Right cardiac atrium (tissue), 5 donors: ENCODE data around the gene WSCD1. TPM values are rescaled to one million over a fixed set of nuclear protein-coding genes. Genes with fewer than 3 reads are reported as not detected.

Source experiments
- ATAC-seq, 2 donors: fragments of 200-7000 bp; cut with Tn5 transposase; one replicate each; pipeline versions ENCODE4 v1.8.0 to v1.9.1; 2020; ENCODE audit warnings: moderate library complexity in 2 of 2, mild to moderate bottlenecking in 1 of 2
- DNase-seq, 3 donors: peaks; one replicate each; pipeline ENCODE4 v3.0.0-alpha.2; 2020
- H3K27ac ChIP-seq: one replicate; pipeline ENCODE4 v1.5.1; 2013; ENCODE audit warnings: mild to moderate bottlenecking, low read length, control low read depth, moderate library complexity
- H3K27me3 ChIP-seq: one replicate; pipeline ENCODE4 v1.6.1; 2013; ENCODE audit not compliant: control insufficient read depth, insufficient read depth
- H3K4me1 ChIP-seq: one replicate; pipeline ENCODE4 v1.6.1; 2013; ENCODE audit warnings: low read length; ENCODE audit not compliant: control insufficient read depth, insufficient read depth
- H3K4me3 ChIP-seq: one replicate; pipeline ENCODE4 v1.5.1; 2013; ENCODE audit warnings: low read length, control low read depth
- H3K9me3 ChIP-seq: one replicate; pipeline ENCODE4 v1.6.1; 2013; ENCODE audit warnings: low read length; ENCODE audit not compliant: control insufficient read depth
- WGBS: extraction: QIAGEN DNeasy Blood & Tissue Kit; methylation state at CpG from one replicate; pipeline ENCODE4 v1.1.7; 2013; 5-methylcytosine and 5-hydroxymethylcytosine counted together
- intact Hi-C, 4 donors: fragments of 100-400 bp; cut with DNase I; formaldehyde crosslinking; loops; one replicate each; pipeline versions ENCODE4 v1.11.0 to v1.14.0; 2022 to 2023
- polyA plus RNA-seq: library from polyadenylated mRNA; stranded (reverse); fragments of 200-250 nt; gene quantifications from one replicate; pipeline ENCODE4 v1.2.3, GENCODE V29; 2013
- total RNA-seq, 4 donors: library from RNA; stranded (reverse); fragmentation: NEBNext Ultra II Directional; extraction: Animal tissue kit (Norgen Biotek cat#: 25700); gene quantifications; one replicate each; pipeline ENCODE4 v1.2.1, GENCODE V29; 2021
- donor health status: healthy with polysubstance abuse.
- donor health status: DM: no; HTN: yes; CAD: no.
- donor health status: DM: no; HTN: no; CAD: no.
- donor health status: DM: no; HTN: yes; CAD: no; lungs with severe emphysema.
- donor health status: DM: yes; HTN: yes; CAD: no.

The WSCD1 gene
- total and polyA plus RNA-seq, 5 donors = 2.6 to 9.2 (median 6.4) TPM

DNA sequence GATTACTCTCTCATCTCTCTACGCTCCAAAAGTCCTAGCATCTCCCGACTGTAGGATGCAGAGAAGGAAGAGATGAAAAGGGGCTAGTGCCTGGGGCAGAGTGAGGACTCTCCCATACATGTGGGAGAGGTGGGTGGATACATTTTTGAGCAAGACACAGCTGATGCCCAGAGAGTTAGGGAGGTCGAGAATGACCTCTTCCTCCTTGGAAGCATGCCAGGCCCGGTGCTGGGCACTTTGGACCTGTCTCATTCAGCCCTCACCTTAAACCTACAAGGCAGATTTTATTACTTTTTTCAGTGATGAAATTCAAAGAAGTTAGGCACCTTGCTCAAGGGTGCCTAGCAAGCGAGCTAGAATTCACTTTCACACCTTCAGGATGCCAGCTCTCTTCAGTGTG is 38.2 kb downstream of the WSCD1 start:
- no peaks in the 10 kb centered on the region for H3K9me3 ChIP-seq
- H3K4me3 ChIP-seq = no peak overlapping the region
- no peaks in the 10 kb centered on the region for H3K4me1 ChIP-seq
- H3K27me3 ChIP-seq = no peaks in the 10 kb centered on the region
- 80% methylated on average over 5 of the region's 5 CpGs for WGBS
- ATAC-seq (no peak), DNase-seq (no peak)
- H3K27ac ChIP-seq = no peak overlapping the region
- intact Hi-C loops = no loop called here

DNA sequence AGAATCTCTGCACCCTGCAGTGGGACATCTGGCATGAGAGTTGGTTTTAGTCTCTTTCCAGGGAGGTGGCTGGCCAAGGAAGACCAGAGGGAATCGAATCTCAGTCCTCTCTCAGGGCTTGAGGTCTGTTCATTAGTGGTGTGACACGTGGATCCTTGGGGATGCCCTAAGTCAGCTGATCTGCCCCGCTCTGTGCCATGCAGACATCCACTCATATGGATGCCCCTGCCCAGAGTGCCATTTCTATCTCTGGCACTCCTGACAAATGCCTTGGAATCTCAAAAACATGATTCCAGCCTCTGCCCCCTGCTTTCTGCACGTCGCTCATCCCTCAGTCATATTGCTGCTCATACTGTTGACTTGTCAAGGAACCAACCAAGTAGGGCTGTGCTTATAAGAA is 38.8 kb downstream of the WSCD1 start:
- 88% methylated on average over 5 of the region's 5 CpGs for WGBS
- no peak overlapping the region for H3K27ac ChIP-seq
- no peaks in the 10 kb centered on the region for H3K27me3 ChIP-seq
- H3K4me3 ChIP-seq = no peak overlapping the region
- DNase-seq (no peak), ATAC-seq (no peak)
- no peaks in the 10 kb centered on the region for H3K4me1 ChIP-seq
- intact Hi-C loops = no loop called here
- H3K9me3 ChIP-seq = no peaks in the 10 kb centered on the region

DNA sequence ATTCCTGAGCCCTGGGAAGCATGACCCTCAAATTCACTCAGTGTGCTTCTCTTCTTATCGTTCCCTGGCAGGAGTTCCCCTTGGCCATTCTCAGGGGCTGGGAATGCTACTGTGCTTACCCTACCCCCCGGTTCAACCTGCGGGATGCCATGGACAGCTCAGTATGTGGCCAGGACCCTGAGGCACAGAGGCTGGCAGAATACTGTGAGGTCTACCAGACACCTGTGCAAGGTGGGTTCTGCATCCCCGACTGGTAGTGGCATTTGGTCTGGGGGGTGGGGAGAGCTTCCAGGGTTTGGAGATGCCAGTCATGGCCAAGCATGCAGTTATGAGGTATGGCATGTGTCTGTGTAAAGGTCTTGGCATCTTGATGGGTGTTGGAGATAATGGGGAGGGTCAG is 39.4 kb downstream of the WSCD1 start:
- intact Hi-C loops = no loop called here
- 91% methylated on average over 4 of the region's 4 CpGs for WGBS

DNA sequence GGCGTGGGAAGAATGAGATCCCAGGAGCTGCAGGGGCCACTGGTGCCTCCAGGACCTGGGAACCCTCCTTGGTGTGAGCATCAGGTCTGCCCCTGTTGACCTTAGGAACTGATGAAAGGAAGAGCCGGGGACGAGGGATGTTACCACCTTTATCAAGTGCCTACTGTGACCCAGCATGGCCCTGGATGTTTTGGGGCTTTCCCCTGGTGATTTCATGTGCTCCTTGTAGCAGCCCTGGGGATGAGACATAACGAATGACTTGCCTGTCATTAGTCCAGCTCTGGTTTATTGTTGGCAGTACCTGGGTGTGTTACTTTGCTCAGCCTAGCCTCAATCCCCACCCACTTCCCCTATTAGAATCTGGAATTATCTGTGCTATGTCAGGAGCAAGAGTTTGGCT is 39.9 kb downstream of the WSCD1 start:
- DNase-seq (no peak), ATAC-seq (no peak)
- Histone ChIP-seq H3K9me3 (no peaks in the 10 kb centered on the region), H3K27me3 (no peaks in the 10 kb centered on the region), H3K4me1 (no peaks in the 10 kb centered on the region), H3K27ac (no peak overlapping the region), H3K4me3 (no peak overlapping the region)
- WGBS = 67% methylated on average over 4 of the region's 4 CpGs
- intact Hi-C loops = loop anchor here in 1 of 4 donors (5.0 kb wide), 1 partner anchor 52 kb away; no protein-coding TSS in a partner anchor

More for the DNA sequence above, 39.4 kb downstream of the WSCD1 start:
- no peak for DNase-seq
- no peaks in the 10 kb centered on the region for H3K27me3 ChIP-seq
- no peaks in the 10 kb centered on the region for H3K4me1 ChIP-seq
- no peaks in the 10 kb centered on the region for H3K9me3 ChIP-seq
- no peak overlapping the region for H3K4me3 ChIP-seq
- H3K27ac ChIP-seq = no peak overlapping the region
- no peak for ATAC-seq

DNA sequence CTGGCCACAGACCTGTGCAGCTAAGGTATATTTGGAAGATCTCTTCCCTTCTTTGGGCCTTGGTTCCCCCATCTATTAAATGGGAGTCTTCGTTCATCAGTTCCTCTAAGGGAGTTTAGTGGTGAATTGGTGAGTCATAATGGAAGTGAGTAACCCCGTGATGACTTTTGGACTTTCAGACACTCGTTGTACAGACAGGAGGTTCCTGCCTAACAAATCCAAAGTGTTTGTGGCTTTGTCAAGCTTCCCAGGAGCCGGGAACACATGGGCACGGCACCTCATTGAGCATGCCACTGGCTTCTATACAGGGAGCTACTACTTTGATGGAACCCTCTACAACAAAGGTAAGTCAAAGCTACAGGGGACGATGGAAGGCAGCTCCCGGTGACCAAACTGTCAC is 40.4 kb downstream of the WSCD1 start:
- H3K4me3 ChIP-seq = no peak overlapping the region
- 86% methylated on average over 7 of the region's 7 CpGs for WGBS
- DNase-seq (no peak), ATAC-seq (no peak)
- intact Hi-C loops = loop anchor here in 1 of 4 donors (5.0 kb wide), 1 partner anchor 52 kb away; no protein-coding TSS in a partner anchor
- H3K9me3 ChIP-seq = no peaks in the 10 kb centered on the region
- H3K27ac ChIP-seq = no peak overlapping the region
- no peaks in the 10 kb centered on the region for H3K27me3 ChIP-seq
- H3K4me1 ChIP-seq = no peaks in the 10 kb centered on the region

DNA sequence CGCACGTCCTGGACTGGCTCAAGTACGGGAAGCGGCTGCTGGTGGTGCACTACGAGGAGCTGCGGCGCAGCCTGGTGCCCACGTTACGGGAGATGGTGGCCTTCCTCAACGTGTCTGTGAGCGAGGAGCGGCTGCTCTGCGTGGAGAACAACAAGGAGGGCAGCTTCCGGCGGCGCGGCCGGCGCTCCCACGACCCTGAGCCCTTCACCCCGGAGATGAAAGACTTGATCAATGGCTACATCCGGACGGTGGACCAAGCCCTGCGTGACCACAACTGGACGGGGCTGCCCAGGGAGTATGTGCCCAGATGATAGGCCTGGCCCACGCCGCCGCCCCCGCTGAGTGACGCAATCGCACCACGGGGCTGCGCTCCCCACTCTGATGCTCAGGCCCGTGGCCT is 50.2 kb downstream of the WSCD1 start:
- Histone ChIP-seq H3K9me3 (no peaks in the 10 kb centered on the region), H3K27ac (no peak overlapping the region), H3K4me3 (no peak overlapping the region), H3K27me3 (no peaks in the 10 kb centered on the region), H3K4me1 (no peaks in the 10 kb centered on the region)
- intact Hi-C loops = no loop called here
- 92% methylated on average over 34 of the region's 34 CpGs for WGBS
- DNase-seq (peak in 1 of 3 donors; percentile 48), ATAC-seq (no peak)

DNA sequence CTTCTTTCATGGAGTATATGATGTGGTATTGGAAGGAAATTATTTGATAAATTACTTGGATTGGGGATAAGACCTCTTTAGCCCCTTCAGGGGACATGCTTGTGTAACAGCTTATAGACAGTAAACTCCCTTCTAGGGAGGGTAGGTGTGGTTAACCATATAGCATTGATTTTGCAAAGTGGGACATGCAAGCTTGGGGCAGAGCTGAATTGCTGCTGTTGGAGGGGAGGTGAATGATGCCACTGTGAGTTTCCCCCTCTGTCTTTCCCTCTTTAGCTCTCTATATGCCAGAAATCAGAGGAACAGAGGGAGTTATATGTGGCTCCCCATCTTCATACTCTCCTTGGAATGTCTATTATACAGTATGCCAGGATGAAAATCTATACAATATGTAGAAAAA is 54.7 kb downstream of the WSCD1 start:
- Histone ChIP-seq H3K4me1 (no peaks in the 10 kb centered on the region), H3K9me3 (no peaks in the 10 kb centered on the region), H3K4me3 (no peak overlapping the region), H3K27me3 (no peaks in the 10 kb centered on the region), H3K27ac (no peak overlapping the region)
- ATAC-seq (no peak), DNase-seq (no peak)
- intact Hi-C loops = no loop called here

DNA sequence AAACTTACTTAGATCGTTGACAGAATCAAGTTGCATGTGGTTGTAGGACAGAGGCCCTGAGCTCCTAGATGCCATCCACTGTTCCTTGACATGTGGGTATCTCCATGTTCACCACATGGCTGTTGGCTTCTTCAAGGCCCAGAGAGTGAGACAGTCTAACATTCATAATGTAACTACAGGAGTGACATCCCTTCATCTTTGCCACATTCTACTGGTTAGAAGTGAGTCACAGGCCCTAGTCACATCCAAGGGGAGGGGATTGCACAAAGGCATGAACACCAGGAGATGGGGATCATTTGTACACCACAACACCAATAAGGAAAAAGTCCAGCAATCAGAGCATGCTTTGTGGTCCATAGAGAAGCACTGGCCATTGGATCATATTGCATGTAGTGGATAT is 56.6 kb downstream of the WSCD1 start:
- ATAC-seq (no peak), DNase-seq (no peak)
- Histone ChIP-seq H3K27ac (no peak overlapping the region), H3K27me3 (no peaks in the 10 kb centered on the region), H3K4me1 (no peaks in the 10 kb centered on the region), H3K4me3 (no peak overlapping the region), H3K9me3 (no peaks in the 10 kb centered on the region)
- WGBS = 92% methylated on average over 1 of the region's 1 CpG
- intact Hi-C loops = no loop called here

DNA sequence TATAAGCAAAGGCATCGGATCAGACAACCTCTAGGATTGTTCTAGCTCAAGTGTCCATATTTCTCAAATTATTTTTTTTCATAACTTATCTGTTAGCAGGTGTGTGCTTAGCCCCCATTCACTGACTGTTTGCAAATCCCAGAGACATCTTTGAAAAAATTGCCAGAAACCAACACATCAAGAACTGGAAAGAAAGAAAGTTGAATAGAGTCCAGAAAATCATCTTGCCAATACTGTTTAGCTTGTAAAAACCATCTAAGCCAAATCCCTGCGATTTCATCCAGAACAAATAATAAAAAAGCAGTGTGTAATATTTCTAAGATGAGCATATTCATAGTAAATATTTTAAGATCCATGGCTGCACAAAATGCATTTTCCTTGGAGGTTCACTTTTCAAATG is 64.5 kb downstream of the WSCD1 start:
- ATAC-seq = no peak
- 90% methylated on average over 2 of the region's 2 CpGs for WGBS
- H3K27ac ChIP-seq = no peak overlapping the region
- intact Hi-C loops = no loop called here
- no peaks in the 10 kb centered on the region for H3K27me3 ChIP-seq
- no peaks in the 10 kb centered on the region for H3K9me3 ChIP-seq
- no peaks in the 10 kb centered on the region for H3K4me1 ChIP-seq
- DNase-seq = no peak
- no peak overlapping the region for H3K4me3 ChIP-seq

DNA sequence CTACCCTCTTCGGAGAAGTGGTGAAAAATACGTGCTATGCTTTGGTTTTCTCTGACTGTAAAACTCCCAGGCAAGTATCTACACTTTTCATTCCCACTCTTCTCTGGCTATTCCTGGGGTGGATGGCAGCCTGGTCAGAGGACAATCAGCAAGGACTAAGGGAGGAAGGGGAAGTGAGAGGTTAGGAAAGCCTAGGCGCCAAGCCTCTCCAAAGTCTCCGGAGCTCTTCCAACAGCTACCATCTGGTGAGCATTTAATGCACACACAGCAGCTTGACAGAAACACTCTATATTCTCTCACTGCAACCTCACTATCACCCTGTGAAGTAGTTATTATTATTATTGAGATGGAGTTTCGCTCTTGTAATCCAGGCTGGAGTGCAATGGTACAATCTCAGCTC is 65.1 kb downstream of the WSCD1 start:
- intact Hi-C loops = no loop called here
- no peak for ATAC-seq
- H3K9me3 ChIP-seq = no peaks in the 10 kb centered on the region
- H3K27me3 ChIP-seq = no peaks in the 10 kb centered on the region
- no peak for DNase-seq
- no peaks in the 10 kb centered on the region for H3K4me1 ChIP-seq
- H3K4me3 ChIP-seq = no peak overlapping the region
- 61% methylated on average over 5 of the region's 5 CpGs for WGBS
- no peak overlapping the region for H3K27ac ChIP-seq

DNA sequence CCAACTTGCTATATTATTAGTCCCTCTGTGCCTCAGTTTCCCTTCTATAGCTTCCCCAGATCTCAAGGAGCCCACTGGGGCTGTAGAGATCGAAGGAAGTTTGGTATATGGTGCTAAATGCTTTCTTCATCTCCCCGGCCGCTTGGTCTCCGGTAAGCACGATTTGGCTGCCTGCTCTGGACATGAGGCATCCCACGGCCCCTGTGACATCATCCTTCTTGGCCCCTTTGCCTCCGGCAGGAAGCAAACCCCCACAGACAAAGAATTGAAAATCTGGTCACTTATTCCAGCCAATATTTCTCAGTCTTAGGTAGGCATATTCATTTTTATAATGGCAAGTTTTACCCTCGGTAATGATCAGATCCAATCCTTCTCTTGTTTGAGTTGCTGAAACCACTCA is 65.8 kb downstream of the WSCD1 start:
- WGBS = 66% methylated on average over 8 of the region's 8 CpGs
- H3K4me1 ChIP-seq = no peaks in the 10 kb centered on the region
- no peaks in the 10 kb centered on the region for H3K27me3 ChIP-seq
- H3K9me3 ChIP-seq = no peaks in the 10 kb centered on the region
- no peak overlapping the region for H3K27ac ChIP-seq
- ATAC-seq (no peak), DNase-seq (no peak)
- intact Hi-C loops = no loop called here
- no peak overlapping the region for H3K4me3 ChIP-seq

DNA sequence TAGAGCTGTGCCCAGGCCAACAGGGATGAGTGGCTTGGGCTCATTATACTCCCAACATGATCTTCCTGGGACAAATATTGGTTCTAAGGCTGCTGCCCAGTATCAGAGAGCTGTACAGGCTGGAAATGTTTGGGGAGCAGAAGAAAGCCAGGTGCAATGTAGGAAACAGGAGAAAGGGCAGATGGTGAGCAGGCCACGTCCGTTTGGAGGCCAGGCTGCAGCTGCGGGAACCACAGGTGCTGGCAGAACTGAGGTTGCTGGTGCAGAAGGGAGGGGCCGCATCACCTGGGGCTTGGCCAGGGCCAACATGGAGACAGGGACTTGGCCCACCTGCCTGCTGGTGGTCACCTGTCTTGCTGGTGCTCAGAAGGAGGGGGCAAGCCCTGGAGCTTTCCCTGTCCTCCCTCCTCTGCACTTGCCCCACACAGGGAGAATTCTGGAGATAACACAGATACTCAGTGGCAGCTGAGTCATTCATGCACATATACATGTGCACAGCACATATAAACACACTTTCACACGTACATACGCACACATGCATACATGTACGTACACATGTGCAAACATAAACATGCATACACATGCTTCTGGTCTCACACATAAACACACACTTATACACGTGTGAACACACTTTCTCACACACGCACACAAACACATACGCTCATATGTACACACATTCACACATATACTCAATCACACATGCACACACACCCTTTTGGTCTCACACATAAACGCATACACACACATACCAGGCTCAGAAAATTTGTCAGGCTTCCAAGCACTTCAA is 67.7 kb downstream of the WSCD1 start:
- intact Hi-C loops = no loop called here
- Histone ChIP-seq H3K27ac (no peak overlapping the region), H3K4me1 (no peaks in the 10 kb centered on the region), H3K9me3 (no peaks in the 10 kb centered on the region), H3K4me3 (no peak overlapping the region), H3K27me3 (no peaks in the 10 kb centered on the region)
- DNase-seq (no peak), ATAC-seq (no peak)
- 86% methylated on average over 11 of the region's 11 CpGs for WGBS
